Thymus (tissue), 11 donors: Measurements from ENCODE around the gene DRC3. TPM values are rescaled to one million over a fixed set of nuclear protein-coding genes. Genes with fewer than 3 reads are reported as not detected.

Experiments used
- DNase-seq, 9 donors: peaks; one replicate each; pipeline ENCODE4 v3.0.0-alpha.2; 2013; ENCODE audit warnings: low spot score in 9 of 9, low read depth in 6 of 9, missing footprints in 1 of 9
- H3K27ac ChIP-seq, 2 donors: one replicate each; pipeline ENCODE4 v1.5.1; 2013; ENCODE audit warnings: control low read depth in 1 of 2, low read depth in 1 of 2, low read length in 1 of 2, mild to moderate bottlenecking in 1 of 2, moderate library complexity in 1 of 2
- H3K27me3 ChIP-seq, 2 donors: one replicate each; pipeline ENCODE4 v1.5.1; 2013; ENCODE audit warnings: low read length in 1 of 2; ENCODE audit not compliant: control insufficient read depth in 2 of 2, insufficient read depth in 1 of 2
- H3K36me3 ChIP-seq, 2 donors: one replicate each; pipeline ENCODE4 v1.5.1; 2013; ENCODE audit warnings: low read length in 1 of 2, mild to moderate bottlenecking in 1 of 2, moderate library complexity in 1 of 2; ENCODE audit not compliant: control insufficient read depth in 2 of 2, insufficient read depth in 2 of 2
- H3K4me1 ChIP-seq, 2 donors: one replicate each; pipeline ENCODE4 v1.5.1; 2013; ENCODE audit warnings: low read length in 2 of 2; ENCODE audit not compliant: control insufficient read depth in 2 of 2, insufficient read depth in 2 of 2
- H3K4me3 ChIP-seq, 2 donors: one replicate each; pipeline ENCODE4 v1.5.1; 2013; ENCODE audit warnings: low read length in 2 of 2, control low read depth in 1 of 2, mild to moderate bottlenecking in 1 of 2
- H3K9me3 ChIP-seq, 2 donors: one replicate each; pipeline ENCODE4 v1.5.1; 2013; ENCODE audit warnings: low read length in 1 of 2, mild to moderate bottlenecking in 1 of 2; ENCODE audit not compliant: control insufficient read depth in 2 of 2, insufficient read depth in 1 of 2
- WGBS: extraction: QIAGEN DNeasy Blood & Tissue Kit; methylation state at CpG from one replicate; pipeline ENCODE4 v1.1.7; 2013; 5-methylcytosine and 5-hydroxymethylcytosine counted together
- polyA plus RNA-seq: library from polyadenylated mRNA; stranded (reverse); fragments of 200-250 nt; gene quantifications from one replicate; pipeline ENCODE4 v1.2.3, GENCODE V29; 2013
- total RNA-seq: library from RNA; stranded (reverse); fragments of 120-200 nt; gene quantifications from one replicate; pipeline ENCODE4 v1.2.4, GENCODE V29; 2013
- donor health status: healthy.

Gene DRC3
- total and polyA plus RNA-seq, 2 donors = 1.3 to 3.3 TPM

GRCh38 chr17:17959520-17960361, 12.9 kb upstream of the DRC3 start:
- DNase-seq = no peak
- peak overlapping the region; percentile 5 to 52 for H3K27ac ChIP-seq
- peaks cover 0 to 3% of the 10 kb centered on the region in 2 donors for H3K9me3 ChIP-seq
- WGBS = 82% methylated on average over 7 of the region's 7 CpGs
- H3K36me3 ChIP-seq = peaks cover 0 to 9% of the 10 kb centered on the region in 2 donors
- no peaks in the 10 kb centered on the region for H3K27me3 ChIP-seq
- H3K4me3 ChIP-seq = no peak overlapping the region
- peaks cover 8 to 24% of the 10 kb centered on the region in 2 donors for H3K4me1 ChIP-seq

- Histone ChIP-seq H3K4me3 (no peak overlapping the region), H3K4me1 (peaks cover 8 to 24% of the 10 kb centered on the region in 2 donors), H3K27me3 (no peaks in the 10 kb centered on the region), H3K9me3 (peaks cover 0 to 3% of the 10 kb centered on the region in 2 donors), H3K36me3 (peaks cover 0 to 3% of the 10 kb centered on the region in 2 donors), H3K27ac (no peak overlapping the region)
- no peak for DNase-seq
- 97% methylated on average over 5 of the region's 5 CpGs for WGBS
Measured at GRCh38 chr17:17960500-17961030, 12.1 kb upstream of the DRC3 start.

GRCh38 chr17:17963066-17963465, 9.6 kb upstream of the DRC3 start:
- H3K4me1 ChIP-seq = peaks cover 5 to 19% of the 10 kb centered on the region in 2 donors
- WGBS = 95% methylated on average over 4 of the region's 4 CpGs
- no peaks in the 10 kb centered on the region for H3K9me3 ChIP-seq
- no peak overlapping the region for H3K27ac ChIP-seq
- DNase-seq = no peak
- no peak overlapping the region for H3K4me3 ChIP-seq
- H3K36me3 ChIP-seq = no peaks in the 10 kb centered on the region
- no peaks in the 10 kb centered on the region for H3K27me3 ChIP-seq

GRCh38 chr17:17963694-17964436, 8.8 kb upstream of the DRC3 start:
- Histone ChIP-seq H3K27ac (no peak overlapping the region), H3K27me3 (no peaks in the 10 kb centered on the region), H3K36me3 (no peaks in the 10 kb centered on the region), H3K9me3 (no peaks in the 10 kb centered on the region), H3K4me1 (peaks cover 0 to 11% of the 10 kb centered on the region in 2 donors), H3K4me3 (no peak overlapping the region)
- DNase-seq = no peak
- WGBS = 81% methylated on average over 7 of the region's 7 CpGs

GRCh38 chr17:17964710-17965109, 8.0 kb upstream of the DRC3 start:
- peaks cover 0 to 8% of the 10 kb centered on the region in 2 donors for H3K4me1 ChIP-seq
- no peaks in the 10 kb centered on the region for H3K27me3 ChIP-seq
- no peak for DNase-seq
- 97% methylated on average over 4 of the region's 4 CpGs for WGBS
- no peak overlapping the region for H3K4me3 ChIP-seq
- H3K27ac ChIP-seq = no peak overlapping the region
- no peaks in the 10 kb centered on the region for H3K36me3 ChIP-seq
- H3K9me3 ChIP-seq = no peaks in the 10 kb centered on the region

GRCh38 chr17:17965152-17965721, 7.4 kb upstream of the DRC3 start:
- Histone ChIP-seq H3K27ac (no peak overlapping the region), H3K4me1 (peaks cover 0 to 5% of the 10 kb centered on the region in 2 donors), H3K4me3 (no peak overlapping the region), H3K36me3 (no peaks in the 10 kb centered on the region), H3K27me3 (no peaks in the 10 kb centered on the region), H3K9me3 (no peaks in the 10 kb centered on the region)
- DNase-seq = no peak
- 97% methylated on average over 2 of the region's 2 CpGs for WGBS

GRCh38 chr17:17966399-17966798, 6.3 kb upstream of the DRC3 start:
- H3K4me1 ChIP-seq = peaks cover 10% of the 10 kb centered on the region in 2 donors
- no peak overlapping the region for H3K27ac ChIP-seq

GRCh38 chr17:17970699-17971430, 1.8 kb upstream of the DRC3 start:
- Histone ChIP-seq H3K36me3 (no peaks in the 10 kb centered on the region), H3K4me1 (peaks cover 16 to 19% of the 10 kb centered on the region in 2 donors), H3K27ac (no peak overlapping the region), H3K27me3 (no peaks in the 10 kb centered on the region), H3K4me3 (peak overlapping the region; percentile 73 to 88), H3K9me3 (no peaks in the 10 kb centered on the region)
- DNase-seq = no peak
- 84% methylated on average over 1 of the region's 1 CpG for WGBS

More at GRCh38 chr17:17966399-17966798, 6.3 kb upstream of the DRC3 start:
- Histone ChIP-seq H3K36me3 (no peaks in the 10 kb centered on the region), H3K27me3 (no peaks in the 10 kb centered on the region), H3K4me3 (no peak overlapping the region), H3K9me3 (no peaks in the 10 kb centered on the region)
- 86% methylated on average over 3 of the region's 3 CpGs for WGBS
- DNase-seq = no peak
